SK-N-SH treated with all-trans-retinoic acid at 6 μM for 48 hours (cell line): ENCODE results near the gene ADGRD2.

ENCODE experiments used
- ARNTL ChIP-seq: fragments of 450-650 bp; formaldehyde crosslinking; IDR thresholded peaks from 2 replicates; pipeline ENCODE4 v1.5.0; 2020; ENCODE audit warnings: low read depth, mild to moderate bottlenecking, moderate library complexity, borderline replicate concordance
- ISL1 ChIP-seq: fragments of 250-450 bp; sonication (Bioruptor Pico); IDR thresholded peaks from 2 replicates; pipeline ENCODE4 v2.1.2; 2022; ENCODE audit warnings: mild to moderate bottlenecking, moderate library complexity
- PPARA ChIP-seq: fragments of 250-450 bp; sonication (Bioruptor Pico); IDR thresholded peaks from 2 replicates; pipeline ENCODE4 v1.5.0; 2020; ENCODE audit warnings: mild to moderate bottlenecking, borderline replicate concordance
- RARB ChIP-seq: fragments of 250-450 bp; sonication (Bioruptor Pico); IDR thresholded peaks from 2 replicates; pipeline ENCODE4 v1.8.0; 2021; ENCODE audit warnings: mild to moderate bottlenecking, moderate library complexity
- SNAI2 ChIP-seq: fragments of 250-450 bp; sonication (Bioruptor Pico); IDR thresholded peaks from 2 replicates; pipeline ENCODE4 v1.5.0; 2020; ENCODE audit warnings: mild to moderate bottlenecking, moderate library complexity
- ZFP30 ChIP-seq: fragments of 450-650 bp; formaldehyde crosslinking; IDR thresholded peaks from 2 replicates; pipeline ENCODE4 v1.5.0; 2022; ENCODE audit warnings: mild to moderate bottlenecking, moderate library complexity
- ZNF8 ChIP-seq: fragments of 450-650 bp; formaldehyde crosslinking; IDR thresholded peaks from 2 replicates; pipeline ENCODE4 v1.5.0; 2020; ENCODE audit warnings: mild to moderate bottlenecking, moderate library complexity
- TF ChIP-seq, protein P1 (sequence below): fragments of 250-450 bp; sonication (Bioruptor Pico); IDR thresholded peaks from 2 replicates; pipeline ENCODE4 v1.5.1; 2020; ENCODE audit warnings: low read depth, mild to moderate bottlenecking, moderate library complexity
- TF ChIP-seq, protein P2 (sequence below): fragments of 250-450 bp; sonication (Bioruptor Pico); IDR thresholded peaks from 2 replicates; pipeline ENCODE4 v1.8.0; 2021; ENCODE audit warnings: low read depth, mild to moderate bottlenecking, moderate library complexity, borderline replicate concordance
- TF ChIP-seq, protein P3 (sequence below): fragments of 250-450 bp; sonication (Bioruptor Pico); IDR thresholded peaks from 2 replicates; pipeline ENCODE4 v1.8.0; 2020; ENCODE audit warnings: mild to moderate bottlenecking, moderate library complexity, borderline replicate concordance

DNA sequence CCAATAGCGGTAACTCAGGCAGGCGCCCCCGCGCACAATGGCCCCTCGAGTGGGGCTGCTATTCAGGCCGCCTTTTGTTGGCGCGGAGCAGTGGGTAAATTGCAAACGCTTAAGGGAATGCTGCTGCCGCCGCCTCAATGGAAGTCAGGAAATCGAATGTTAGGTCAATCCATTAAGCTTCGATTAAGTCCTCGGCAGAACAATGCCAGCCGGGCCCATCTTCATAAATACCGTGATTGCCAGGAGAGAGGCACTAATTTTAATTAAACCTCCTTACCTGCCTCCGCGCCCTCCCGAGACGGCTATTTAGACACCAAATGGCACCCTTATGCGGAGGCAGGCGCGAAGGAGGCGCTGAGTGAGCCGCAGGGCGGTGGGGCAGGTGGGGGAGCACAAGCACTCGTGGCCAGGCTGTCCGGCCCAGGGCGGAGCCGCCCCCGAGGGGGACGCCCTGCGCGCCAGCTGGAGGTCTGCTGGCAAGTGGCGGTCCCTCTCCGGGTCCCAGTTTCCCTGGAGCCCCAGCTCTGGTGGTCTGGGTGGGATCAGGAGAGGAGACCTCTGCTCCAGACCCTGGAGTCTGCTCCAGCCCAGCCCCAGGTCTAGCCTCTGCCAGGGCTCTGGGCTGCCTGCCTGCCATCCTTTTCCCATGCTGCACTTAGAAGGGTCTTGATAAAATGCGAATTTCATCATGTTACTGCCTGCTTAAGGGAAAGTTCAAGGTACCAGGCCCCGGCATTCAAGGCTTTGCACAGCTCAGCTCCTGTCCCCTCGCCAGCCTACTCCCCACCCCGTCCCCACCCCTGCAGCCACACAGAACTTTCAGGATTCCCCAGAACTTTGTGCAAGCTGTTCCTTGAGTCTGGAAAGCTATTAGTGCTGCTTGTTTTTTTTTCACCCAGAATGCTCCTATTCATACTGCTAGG lies 37.3 kb downstream of the ADGRD2 start:
- TF ChIP-seq, protein P1, sequence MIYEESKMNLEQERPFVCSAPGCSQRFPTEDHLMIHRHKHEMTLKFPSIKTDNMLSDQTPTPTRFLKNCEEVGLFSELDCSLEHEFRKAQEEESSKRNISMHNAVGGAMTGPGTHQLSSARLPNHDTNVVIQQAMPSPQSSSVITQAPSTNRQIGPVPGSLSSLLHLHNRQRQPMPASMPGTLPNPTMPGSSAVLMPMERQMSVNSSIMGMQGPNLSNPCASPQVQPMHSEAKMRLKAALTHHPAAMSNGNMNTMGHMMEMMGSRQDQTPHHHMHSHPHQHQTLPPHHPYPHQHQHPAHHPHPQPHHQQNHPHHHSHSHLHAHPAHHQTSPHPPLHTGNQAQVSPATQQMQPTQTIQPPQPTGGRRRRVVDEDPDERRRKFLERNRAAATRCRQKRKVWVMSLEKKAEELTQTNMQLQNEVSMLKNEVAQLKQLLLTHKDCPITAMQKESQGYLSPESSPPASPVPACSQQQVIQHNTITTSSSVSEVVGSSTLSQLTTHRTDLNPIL (CRISPR knock-in tag) = no peak
- no peak for TF ChIP-seq ZFP30
- TF ChIP-seq, protein P2, sequence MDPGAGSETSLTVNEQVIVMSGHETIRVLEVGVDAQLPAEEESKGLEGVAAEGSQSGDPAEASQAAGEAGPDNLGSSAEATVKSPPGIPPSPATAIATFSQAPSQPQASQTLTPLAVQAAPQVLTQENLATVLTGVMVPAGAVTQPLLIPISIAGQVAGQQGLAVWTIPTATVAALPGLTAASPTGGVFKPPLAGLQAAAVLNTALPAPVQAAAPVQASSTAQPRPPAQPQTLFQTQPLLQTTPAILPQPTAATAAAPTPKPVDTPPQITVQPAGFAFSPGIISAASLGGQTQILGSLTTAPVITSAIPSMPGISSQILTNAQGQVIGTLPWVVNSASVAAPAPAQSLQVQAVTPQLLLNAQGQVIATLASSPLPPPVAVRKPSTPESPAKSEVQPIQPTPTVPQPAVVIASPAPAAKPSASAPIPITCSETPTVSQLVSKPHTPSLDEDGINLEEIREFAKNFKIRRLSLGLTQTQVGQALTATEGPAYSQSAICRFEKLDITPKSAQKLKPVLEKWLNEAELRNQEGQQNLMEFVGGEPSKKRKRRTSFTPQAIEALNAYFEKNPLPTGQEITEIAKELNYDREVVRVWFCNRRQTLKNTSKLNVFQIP (CRISPR knock-in tag) = no peak
- no peak for TF ChIP-seq ZNF8
- no peak for TF ChIP-seq SNAI2
- TF ChIP-seq ARNTL (CRISPR knock-in tag) = no peak
- TF ChIP-seq, protein P3, sequence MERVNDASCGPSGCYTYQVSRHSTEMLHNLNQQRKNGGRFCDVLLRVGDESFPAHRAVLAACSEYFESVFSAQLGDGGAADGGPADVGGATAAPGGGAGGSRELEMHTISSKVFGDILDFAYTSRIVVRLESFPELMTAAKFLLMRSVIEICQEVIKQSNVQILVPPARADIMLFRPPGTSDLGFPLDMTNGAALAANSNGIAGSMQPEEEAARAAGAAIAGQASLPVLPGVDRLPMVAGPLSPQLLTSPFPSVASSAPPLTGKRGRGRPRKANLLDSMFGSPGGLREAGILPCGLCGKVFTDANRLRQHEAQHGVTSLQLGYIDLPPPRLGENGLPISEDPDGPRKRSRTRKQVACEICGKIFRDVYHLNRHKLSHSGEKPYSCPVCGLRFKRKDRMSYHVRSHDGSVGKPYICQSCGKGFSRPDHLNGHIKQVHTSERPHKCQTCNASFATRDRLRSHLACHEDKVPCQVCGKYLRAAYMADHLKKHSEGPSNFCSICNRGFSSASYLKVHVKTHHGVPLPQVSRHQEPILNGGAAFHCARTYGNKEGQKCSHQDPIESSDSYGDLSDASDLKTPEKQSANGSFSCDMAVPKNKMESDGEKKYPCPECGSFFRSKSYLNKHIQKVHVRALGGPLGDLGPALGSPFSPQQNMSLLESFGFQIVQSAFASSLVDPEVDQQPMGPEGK (CRISPR knock-in tag) = no peak
- TF ChIP-seq PPARA (CRISPR knock-in tag) = no peak
- no peak for TF ChIP-seq ISL1
- TF ChIP-seq RARB (CRISPR knock-in tag) = no peak
